NCI-H1048 (cell line): Measurements from ENCODE around the gene SEZ6L.

Experiments used
- DNase-seq: peaks from one replicate; lab custom pipeline; 2025; lab: John Stamatoyannopoulos, UW

The SEZ6L gene

GRCh38 chr22:26298605-26299310 lies 129.5 kb downstream of the SEZ6L start:
- no peak for DNase-seq

GRCh38 chr22:26302726-26303125 lies 133.5 kb downstream of the SEZ6L start:
- no peak for DNase-seq

- DNase-seq, result no peak
Measured at GRCh38 chr22:26303475-26303874, 134.2 kb downstream of the SEZ6L start.

GRCh38 chr22:26304730-26305129 lies 135.5 kb downstream of the SEZ6L start:
- DNase-seq, result no peak

GRCh38 chr22:26308467-26308866 lies 139.2 kb downstream of the SEZ6L start:
- DNase-seq, result no peak

- DNase-seq, result no peak
Measured at GRCh38 chr22:26310616-26311015, 141.4 kb downstream of the SEZ6L start.

GRCh38 chr22:26313291-26313690 lies 144.0 kb downstream of the SEZ6L start:
- DNase-seq, result no peak

- no peak for DNase-seq
Measured at GRCh38 chr22:26314171-26314570, 144.9 kb downstream of the SEZ6L start.

- DNase-seq, result no peak
Measured at GRCh38 chr22:26314656-26315055, 145.4 kb downstream of the SEZ6L start.

- DNase-seq, result no peak
Measured at GRCh38 chr22:26316732-26317285, 147.5 kb downstream of the SEZ6L start.

- DNase-seq, result no peak
Measured at GRCh38 chr22:26318975-26319374, 149.7 kb downstream of the SEZ6L start.

- DNase-seq, result no peak
Measured at GRCh38 chr22:26320447-26320846, 151.2 kb downstream of the SEZ6L start.

- DNase-seq, result no peak
Measured at GRCh38 chr22:26321469-26321913, 152.2 kb downstream of the SEZ6L start.

- DNase-seq, result no peak
Measured at GRCh38 chr22:26322179-26322905, 153.1 kb downstream of the SEZ6L start.

GRCh38 chr22:26323013-26323412 lies 153.8 kb downstream of the SEZ6L start:
- no peak for DNase-seq

- DNase-seq, result no peak
Measured at GRCh38 chr22:26324150-26324549, 154.9 kb downstream of the SEZ6L start.

- DNase-seq, result no peak
Measured at GRCh38 chr22:26325641-26326040, 156.4 kb downstream of the SEZ6L start.

- no peak for DNase-seq
Measured at GRCh38 chr22:26326803-26327202, 157.5 kb downstream of the SEZ6L start.

GRCh38 chr22:26327306-26327705 lies 158.0 kb downstream of the SEZ6L start:
- DNase-seq, result no peak

GRCh38 chr22:26328221-26328620 lies 159.0 kb downstream of the SEZ6L start:
- DNase-seq, result no peak

GRCh38 chr22:26330971-26331625 lies 161.8 kb downstream of the SEZ6L start:
- peak; percentile 2 for DNase-seq

- DNase-seq, result no peak
Measured at GRCh38 chr22:26333088-26333800, 164.0 kb downstream of the SEZ6L start.
